HL-60 (cell line): ENCODE measurements around the gene GMDS.

Experiments
- DNase-seq, 2 experiments: peaks; one replicate each; pipeline ENCODE4 v3.0.0-alpha.2; 2010 to 2020; ENCODE audit warnings: low read depth in 1 of 2, low spot score in 1 of 2
- H3K27ac ChIP-seq: fragments of 250-450 bp; sonication (Bioruptor Pico); replicated peaks from 2 replicates; pipeline ENCODE4 v1.5.1; 2020; ENCODE audit warnings: mild to moderate bottlenecking, moderate library complexity
- H3K27me3 ChIP-seq: fragments of 250-450 bp; sonication (Bioruptor Pico); 2 replicates; pipeline ENCODE4 v1.5.1; 2021; ENCODE audit warnings: mild to moderate bottlenecking, moderate library complexity; ENCODE audit not compliant: insufficient read depth, poor library complexity, severe bottlenecking
- H3K4me3 ChIP-seq: replicated peaks from 2 replicates; pipeline ENCODE4 v1.5.1; 2011; ENCODE audit warnings: mild to moderate bottlenecking, control low read depth, low read length; ENCODE audit not compliant: insufficient read depth
- CTCF ChIP-seq: IDR thresholded peaks from one replicate; pipeline ENCODE4 v1.5.1; 2011; ENCODE audit warnings: low read length, control low read depth, inconsistent platforms; ENCODE audit not compliant: insufficient read depth
- GABPA ChIP-seq: IDR thresholded peaks from 2 replicates; pipeline ENCODE4 v1.6.1; 2012; ENCODE audit warnings: low read depth
- POLR2AphosphoS5 ChIP-seq: IDR thresholded peaks from 2 replicates; pipeline ENCODE4 v1.6.1; 2012; ENCODE audit warnings: low read depth
- SPI1 ChIP-seq: IDR thresholded peaks from 2 replicates; pipeline ENCODE4 v1.6.1; 2012; ENCODE audit warnings: low read depth, mild to moderate bottlenecking, borderline replicate concordance
- TF ChIP-seq, protein P1 (sequence below): IDR thresholded peaks from 2 replicates; pipeline ENCODE4 v1.6.1; 2012; ENCODE audit warnings: low read depth; ENCODE audit not compliant: insufficient replicate concordance

The GMDS gene

GRCh38 chr6:1821164-1821512, 424.3 kb downstream of the GMDS start:
- no peak overlapping the region for H3K4me3 ChIP-seq
- no peaks in the 10 kb centered on the region for H3K27me3 ChIP-seq
- DNase-seq: no peak
- no peak for TF ChIP-seq GABPA
- no peak for TF ChIP-seq SPI1
- TF ChIP-seq, protein P1, sequence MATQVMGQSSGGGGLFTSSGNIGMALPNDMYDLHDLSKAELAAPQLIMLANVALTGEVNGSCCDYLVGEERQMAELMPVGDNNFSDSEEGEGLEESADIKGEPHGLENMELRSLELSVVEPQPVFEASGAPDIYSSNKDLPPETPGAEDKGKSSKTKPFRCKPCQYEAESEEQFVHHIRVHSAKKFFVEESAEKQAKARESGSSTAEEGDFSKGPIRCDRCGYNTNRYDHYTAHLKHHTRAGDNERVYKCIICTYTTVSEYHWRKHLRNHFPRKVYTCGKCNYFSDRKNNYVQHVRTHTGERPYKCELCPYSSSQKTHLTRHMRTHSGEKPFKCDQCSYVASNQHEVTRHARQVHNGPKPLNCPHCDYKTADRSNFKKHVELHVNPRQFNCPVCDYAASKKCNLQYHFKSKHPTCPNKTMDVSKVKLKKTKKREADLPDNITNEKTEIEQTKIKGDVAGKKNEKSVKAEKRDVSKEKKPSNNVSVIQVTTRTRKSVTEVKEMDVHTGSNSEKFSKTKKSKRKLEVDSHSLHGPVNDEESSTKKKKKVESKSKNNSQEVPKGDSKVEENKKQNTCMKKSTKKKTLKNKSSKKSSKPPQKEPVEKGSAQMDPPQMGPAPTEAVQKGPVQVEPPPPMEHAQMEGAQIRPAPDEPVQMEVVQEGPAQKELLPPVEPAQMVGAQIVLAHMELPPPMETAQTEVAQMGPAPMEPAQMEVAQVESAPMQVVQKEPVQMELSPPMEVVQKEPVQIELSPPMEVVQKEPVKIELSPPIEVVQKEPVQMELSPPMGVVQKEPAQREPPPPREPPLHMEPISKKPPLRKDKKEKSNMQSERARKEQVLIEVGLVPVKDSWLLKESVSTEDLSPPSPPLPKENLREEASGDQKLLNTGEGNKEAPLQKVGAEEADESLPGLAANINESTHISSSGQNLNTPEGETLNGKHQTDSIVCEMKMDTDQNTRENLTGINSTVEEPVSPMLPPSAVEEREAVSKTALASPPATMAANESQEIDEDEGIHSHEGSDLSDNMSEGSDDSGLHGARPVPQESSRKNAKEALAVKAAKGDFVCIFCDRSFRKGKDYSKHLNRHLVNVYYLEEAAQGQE: no peak
- no peak for TF ChIP-seq CTCF
- no peak for TF ChIP-seq POLR2AphosphoS5
- H3K27ac ChIP-seq: no peak overlapping the region

GRCh38 chr6:1820714-1821113, 424.7 kb downstream of the GMDS start:
- H3K27me3 ChIP-seq: no peaks in the 10 kb centered on the region

GRCh38 chr6:1820165-1820564, 425.2 kb downstream of the GMDS start:
- Histone ChIP-seq H3K27me3 (no peaks in the 10 kb centered on the region), H3K27ac (no peak overlapping the region), H3K4me3 (no peak overlapping the region)
- no peak for DNase-seq
- TF ChIP-seq POLR2AphosphoS5: no peak
- no peak for TF ChIP-seq SPI1

More at GRCh38 chr6:1820714-1821113, 424.7 kb downstream of the GMDS start:
- no peak overlapping the region for H3K4me3 ChIP-seq
- no peak overlapping the region for H3K27ac ChIP-seq
- DNase-seq: no peak
- TF ChIP-seq CTCF (no peak), GABPA (no peak), SPI1 (no peak), POLR2AphosphoS5 (no peak)
- TF ChIP-seq, protein P1: no peak

DNA sequence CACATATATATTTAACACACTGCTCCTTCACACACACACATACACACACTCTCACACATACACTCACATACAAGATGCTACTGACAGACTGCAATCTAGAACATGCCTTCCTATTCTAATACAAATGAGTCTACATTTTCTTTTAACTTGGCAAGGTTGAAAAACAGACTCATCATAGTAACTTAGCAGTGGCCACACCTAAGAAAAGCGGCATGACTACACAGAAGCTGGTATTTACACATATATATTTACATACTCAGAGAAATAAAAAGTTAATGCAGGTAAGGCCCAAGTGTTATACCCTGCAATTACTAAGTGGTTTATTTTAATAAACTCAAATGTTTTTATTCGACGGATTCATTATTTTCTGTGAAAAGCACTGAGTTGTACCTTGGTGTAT, 426.4 kb downstream of the GMDS start:
- no peak overlapping the region for H3K27ac ChIP-seq
- no peak overlapping the region for H3K4me3 ChIP-seq
- no peak for DNase-seq
- no peaks in the 10 kb centered on the region for H3K27me3 ChIP-seq
- TF ChIP-seq GABPA: no peak
- TF ChIP-seq POLR2AphosphoS5: no peak
- no peak for TF ChIP-seq SPI1
- no peak for TF ChIP-seq CTCF
- TF ChIP-seq, protein P1: no peak
